HG03457 (cell line): ENCODE results near the gene MMP15.
"Not testable (repeated sequence)": the region's sequence is repeated elsewhere in the genome, so short reads cannot be mapped to it uniquely, and the experiment has no call there.

Experiments used
- ATAC-seq: cut with Tn5 transposase; IDR thresholded peaks from one replicate; pipeline ENCODE4 v1.9.1; 2021; ENCODE audit warnings: moderate number of reproducible peaks; ENCODE audit not compliant: unreplicated experiment

Gene MMP15

GRCh38 chr16:58085584-58086251, 60.2 kb downstream of the MMP15 start:
- ATAC-seq = no peak

GRCh38 chr16:58086381-58087208, 61.0 kb downstream of the MMP15 start:
- ATAC-seq = no peak

- no peak for ATAC-seq
Observed at GRCh38 chr16:58087209-58087913, 61.8 kb downstream of the MMP15 start.

- no peak for ATAC-seq
Observed at GRCh38 chr16:58088091-58088490, 62.5 kb downstream of the MMP15 start.

GRCh38 chr16:58090396-58090795, 64.8 kb downstream of the MMP15 start:
- ATAC-seq = not testable (repeated sequence)

GRCh38 chr16:58094026-58094425, 68.5 kb downstream of the MMP15 start:
- no peak for ATAC-seq

- no peak for ATAC-seq
Observed at GRCh38 chr16:58094791-58095574, 69.4 kb downstream of the MMP15 start.

GRCh38 chr16:58095575-58095960, 70.0 kb downstream of the MMP15 start:
- ATAC-seq = not testable (repeated sequence)

- no peak for ATAC-seq
Observed at GRCh38 chr16:58096249-58096648, 70.7 kb downstream of the MMP15 start.
